ENCODE data around the gene CDH23. TPM values are rescaled to one million over a fixed set of nuclear protein-coding genes. Genes with fewer than 3 reads are reported as not detected.

The CDH23 gene
- total RNA-seq, 4 donors from 2014 or later, result 2.9 to 16.1 (median 5.9) TPM

DNA sequence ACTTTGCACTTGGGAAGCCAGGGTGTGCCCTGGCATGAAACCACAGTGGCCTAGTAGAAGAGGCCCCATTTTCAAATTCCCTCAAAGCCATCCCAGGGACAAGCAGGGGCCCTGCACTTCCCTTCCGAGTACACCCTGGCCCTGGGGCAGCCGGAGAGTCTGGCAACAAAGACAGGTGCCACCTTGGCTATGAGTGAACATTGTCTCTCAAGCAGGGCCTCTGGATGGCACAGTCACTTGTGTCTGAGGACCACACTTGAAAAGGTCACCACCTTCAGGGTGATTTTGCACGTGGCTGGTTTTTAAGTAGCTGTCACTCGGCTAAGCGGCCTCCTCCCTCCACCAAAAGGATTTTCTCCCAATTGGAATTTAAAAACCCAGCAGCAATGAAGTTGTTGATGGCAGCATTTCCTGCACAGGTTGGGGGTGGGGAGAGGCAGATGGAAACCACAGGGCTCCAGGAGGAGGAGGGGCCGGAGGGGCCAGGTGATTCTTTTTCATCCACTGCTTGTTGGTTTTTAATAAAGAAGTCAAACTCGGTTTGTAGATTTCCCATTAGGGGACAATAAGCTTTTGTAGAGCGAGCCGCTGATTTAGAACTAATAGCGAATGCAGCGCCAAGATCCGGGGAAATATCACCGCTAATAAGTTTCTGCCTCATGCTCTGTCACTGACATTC, 289.0 kb downstream of the CDH23 start:
- Histone ChIP-seq H3K27me3 (no peaks in the 10 kb centered on the region), H3K9me3 (no peaks in the 10 kb centered on the region), H3K27ac (no peak overlapping the region), H3K4me3 (no peak overlapping the region), H3K4me1 (no peaks in the 10 kb centered on the region), H3K36me3 (no peaks in the 10 kb centered on the region)
- 75 to 91% methylated on average over 2 to 13 of the region's 13 CpGs for WGBS, 2 donors (ENCODE audit: low coverage in 1 of 2)
- intact Hi-C loops (cut with DNase I; ENCODE audit: low total_unique reads), result no loop called here
- DNase-seq, result no peak
- TF ChIP-seq POLR2AphosphoS5 (IDR thresholded peaks at IDR 0.05) (no peak), EP300 (IDR thresholded peaks at IDR 0.05; ENCODE audit: low read depth) (no peak), POLR2A (IDR thresholded peaks at IDR 0.05) (no peak)
- TF ChIP-seq, protein P1, sequence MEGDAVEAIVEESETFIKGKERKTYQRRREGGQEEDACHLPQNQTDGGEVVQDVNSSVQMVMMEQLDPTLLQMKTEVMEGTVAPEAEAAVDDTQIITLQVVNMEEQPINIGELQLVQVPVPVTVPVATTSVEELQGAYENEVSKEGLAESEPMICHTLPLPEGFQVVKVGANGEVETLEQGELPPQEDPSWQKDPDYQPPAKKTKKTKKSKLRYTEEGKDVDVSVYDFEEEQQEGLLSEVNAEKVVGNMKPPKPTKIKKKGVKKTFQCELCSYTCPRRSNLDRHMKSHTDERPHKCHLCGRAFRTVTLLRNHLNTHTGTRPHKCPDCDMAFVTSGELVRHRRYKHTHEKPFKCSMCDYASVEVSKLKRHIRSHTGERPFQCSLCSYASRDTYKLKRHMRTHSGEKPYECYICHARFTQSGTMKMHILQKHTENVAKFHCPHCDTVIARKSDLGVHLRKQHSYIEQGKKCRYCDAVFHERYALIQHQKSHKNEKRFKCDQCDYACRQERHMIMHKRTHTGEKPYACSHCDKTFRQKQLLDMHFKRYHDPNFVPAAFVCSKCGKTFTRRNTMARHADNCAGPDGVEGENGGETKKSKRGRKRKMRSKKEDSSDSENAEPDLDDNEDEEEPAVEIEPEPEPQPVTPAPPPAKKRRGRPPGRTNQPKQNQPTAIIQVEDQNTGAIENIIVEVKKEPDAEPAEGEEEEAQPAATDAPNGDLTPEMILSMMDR (IDR thresholded peaks at IDR 0.05), result no peak
- in situ Hi-C loops (cut with MboI; ENCODE audit: low pct_ligation_motif_present in 1 of 4, low pct_unique_long_range_greater_than_20kb in 1 of 4, low sequenced_read_pairs in 3 of 4), result no loop called here

DNA sequence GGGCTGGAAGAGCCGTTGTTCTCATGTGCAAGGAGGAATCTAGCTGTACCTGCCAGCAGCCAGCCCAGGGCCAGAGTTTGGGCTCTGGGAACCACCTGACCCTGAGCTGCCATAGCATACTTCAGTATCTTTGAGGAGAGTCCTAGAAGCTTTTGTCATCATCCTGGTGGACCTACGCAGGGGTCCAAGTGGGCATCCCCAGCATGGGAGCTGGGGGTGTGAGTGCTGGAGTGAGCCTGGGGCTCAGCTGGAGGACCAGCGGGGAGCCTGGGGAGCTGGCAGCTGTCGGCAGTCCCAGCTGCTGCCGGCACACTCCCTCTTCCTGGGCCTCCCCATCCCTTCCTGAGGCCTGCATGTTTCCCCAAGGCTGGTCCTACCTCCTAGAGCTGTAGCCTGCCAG, 290.4 kb downstream of the CDH23 start:
- intact Hi-C loops (cut with DNase I; ENCODE audit: low total_unique reads) (no loop called here), in situ Hi-C loops (cut with MboI; ENCODE audit: low pct_ligation_motif_present in 1 of 4, low pct_unique_long_range_greater_than_20kb in 1 of 4, low sequenced_read_pairs in 3 of 4) (no loop called here)
- H3K27me3 ChIP-seq, result no peaks in the 10 kb centered on the region

DNA sequence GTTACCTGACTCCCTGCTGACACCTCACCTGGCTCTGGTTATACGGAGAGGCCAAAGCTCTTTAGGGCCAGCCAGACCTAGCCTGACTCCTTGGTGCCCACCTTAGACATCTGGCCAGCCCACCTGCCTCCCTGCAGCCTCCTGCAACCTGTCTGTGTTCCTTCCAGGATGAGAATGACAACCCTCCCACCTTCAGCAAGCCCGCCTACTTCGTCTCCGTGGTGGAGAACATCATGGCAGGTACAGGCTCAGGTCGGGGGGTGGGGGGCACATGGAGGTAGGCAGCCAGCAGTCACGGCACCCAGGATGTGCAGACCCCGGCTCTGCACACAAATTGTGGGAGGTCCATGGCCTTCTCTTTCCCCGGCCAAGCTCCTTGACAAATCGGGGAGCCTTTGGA, 290.8 kb downstream of the CDH23 start:
- Histone ChIP-seq H3K27me3 (no peaks in the 10 kb centered on the region), H3K27ac (no peak overlapping the region), H3K36me3 (no peaks in the 10 kb centered on the region), H3K4me1 (no peaks in the 10 kb centered on the region), H3K4me3 (no peak overlapping the region), H3K9me3 (no peaks in the 10 kb centered on the region)
- in situ Hi-C loops (cut with MboI; ENCODE audit: low pct_ligation_motif_present in 1 of 4, low pct_unique_long_range_greater_than_20kb in 1 of 4, low sequenced_read_pairs in 3 of 4), result no loop called here
- TF ChIP-seq EP300 (IDR thresholded peaks at IDR 0.05; ENCODE audit: low read depth) (no peak), POLR2A (IDR thresholded peaks at IDR 0.05) (no peak), POLR2AphosphoS5 (IDR thresholded peaks at IDR 0.05) (no peak)
- TF ChIP-seq, protein P1 (IDR thresholded peaks at IDR 0.05), result no peak
- WGBS, 2 donors (ENCODE audit: low coverage in 1 of 2), result 77% methylated on average over 9 of the region's 9 CpGs; no CpG with 5 or more reads in 1 of the 2 donors
- DNase-seq, result no peak
- intact Hi-C loops (cut with DNase I; ENCODE audit: low total_unique reads), result no loop called here

More for the DNA sequence above, 290.4 kb downstream of the CDH23 start:
- H3K4me1 ChIP-seq, result no peaks in the 10 kb centered on the region
- no peaks in the 10 kb centered on the region for H3K36me3 ChIP-seq
- WGBS, 2 donors (ENCODE audit: low coverage in 1 of 2), result 75% methylated on average over 5 of the region's 5 CpGs; no CpG with 5 or more reads in 1 of the 2 donors
- no peak overlapping the region for H3K27ac ChIP-seq
- no peak for DNase-seq
- TF ChIP-seq POLR2AphosphoS5 (IDR thresholded peaks at IDR 0.05), result no peak
- TF ChIP-seq, protein P1 (IDR thresholded peaks at IDR 0.05), result no peak
- no peak for TF ChIP-seq EP300 (IDR thresholded peaks at IDR 0.05; ENCODE audit: low read depth)
- no peak for TF ChIP-seq POLR2A (IDR thresholded peaks at IDR 0.05)
- no peaks in the 10 kb centered on the region for H3K9me3 ChIP-seq
- no peak overlapping the region for H3K4me3 ChIP-seq

DNA sequence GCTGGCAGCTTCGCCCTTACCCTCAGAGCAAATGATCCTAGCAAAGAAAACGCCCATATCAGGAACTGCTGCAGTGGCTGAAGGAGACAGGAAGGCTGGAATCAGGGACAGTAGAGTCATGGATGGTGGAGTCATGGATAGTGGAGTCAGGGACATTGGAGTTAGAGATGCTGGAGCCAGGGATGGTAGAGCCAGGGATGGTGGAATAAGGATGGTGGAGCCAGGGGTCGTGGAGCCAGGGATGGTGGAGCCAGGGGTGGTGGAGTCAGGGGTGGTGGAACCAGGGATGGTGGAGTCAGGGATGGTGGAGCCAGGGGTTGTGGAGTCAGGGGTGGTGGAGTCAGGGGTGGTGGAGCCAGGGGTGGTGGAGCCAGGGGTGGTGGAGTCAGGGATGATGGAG, 291.5 kb downstream of the CDH23 start:
- no peak overlapping the region for H3K4me3 ChIP-seq
- H3K9me3 ChIP-seq, result no peaks in the 10 kb centered on the region
- TF ChIP-seq, protein P1 (IDR thresholded peaks at IDR 0.05), result no peak
- no peak overlapping the region for H3K27ac ChIP-seq
- no peaks in the 10 kb centered on the region for H3K4me1 ChIP-seq
- intact Hi-C loops (cut with DNase I; ENCODE audit: low total_unique reads), result no loop called here
- 83 to 85% methylated on average over 1 to 3 of the region's 3 CpGs for WGBS, 2 donors (ENCODE audit: low coverage in 1 of 2)
- DNase-seq, result no peak
- H3K36me3 ChIP-seq, result no peaks in the 10 kb centered on the region
- H3K27me3 ChIP-seq, result no peaks in the 10 kb centered on the region
- in situ Hi-C loops (cut with MboI; ENCODE audit: low pct_ligation_motif_present in 1 of 4, low pct_unique_long_range_greater_than_20kb in 1 of 4, low sequenced_read_pairs in 3 of 4), result no loop called here

All from transverse colon (tissue), 4 donors.